ENCODE results near the gene IFT88.

DNA sequence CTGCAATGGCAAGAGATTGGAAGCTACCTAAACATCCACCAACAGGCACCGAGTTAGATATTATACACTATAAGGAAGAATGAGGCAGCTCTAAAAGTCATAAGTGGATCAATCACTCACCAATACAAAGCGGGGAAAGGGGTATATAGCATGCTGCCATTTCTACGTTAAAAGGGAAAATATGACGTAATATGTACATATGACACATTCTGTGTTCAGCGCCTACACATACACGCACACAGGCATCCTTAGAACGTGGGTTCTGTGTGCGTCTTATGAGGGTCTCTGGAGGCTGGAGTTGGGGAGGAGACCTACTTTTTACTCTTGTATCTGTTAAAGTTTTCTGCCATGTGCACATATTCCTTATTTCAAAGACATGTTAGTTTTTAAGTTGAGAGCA is 142.4 kb downstream of the IFT88 start:
- TF ChIP-seq, protein P1, sequence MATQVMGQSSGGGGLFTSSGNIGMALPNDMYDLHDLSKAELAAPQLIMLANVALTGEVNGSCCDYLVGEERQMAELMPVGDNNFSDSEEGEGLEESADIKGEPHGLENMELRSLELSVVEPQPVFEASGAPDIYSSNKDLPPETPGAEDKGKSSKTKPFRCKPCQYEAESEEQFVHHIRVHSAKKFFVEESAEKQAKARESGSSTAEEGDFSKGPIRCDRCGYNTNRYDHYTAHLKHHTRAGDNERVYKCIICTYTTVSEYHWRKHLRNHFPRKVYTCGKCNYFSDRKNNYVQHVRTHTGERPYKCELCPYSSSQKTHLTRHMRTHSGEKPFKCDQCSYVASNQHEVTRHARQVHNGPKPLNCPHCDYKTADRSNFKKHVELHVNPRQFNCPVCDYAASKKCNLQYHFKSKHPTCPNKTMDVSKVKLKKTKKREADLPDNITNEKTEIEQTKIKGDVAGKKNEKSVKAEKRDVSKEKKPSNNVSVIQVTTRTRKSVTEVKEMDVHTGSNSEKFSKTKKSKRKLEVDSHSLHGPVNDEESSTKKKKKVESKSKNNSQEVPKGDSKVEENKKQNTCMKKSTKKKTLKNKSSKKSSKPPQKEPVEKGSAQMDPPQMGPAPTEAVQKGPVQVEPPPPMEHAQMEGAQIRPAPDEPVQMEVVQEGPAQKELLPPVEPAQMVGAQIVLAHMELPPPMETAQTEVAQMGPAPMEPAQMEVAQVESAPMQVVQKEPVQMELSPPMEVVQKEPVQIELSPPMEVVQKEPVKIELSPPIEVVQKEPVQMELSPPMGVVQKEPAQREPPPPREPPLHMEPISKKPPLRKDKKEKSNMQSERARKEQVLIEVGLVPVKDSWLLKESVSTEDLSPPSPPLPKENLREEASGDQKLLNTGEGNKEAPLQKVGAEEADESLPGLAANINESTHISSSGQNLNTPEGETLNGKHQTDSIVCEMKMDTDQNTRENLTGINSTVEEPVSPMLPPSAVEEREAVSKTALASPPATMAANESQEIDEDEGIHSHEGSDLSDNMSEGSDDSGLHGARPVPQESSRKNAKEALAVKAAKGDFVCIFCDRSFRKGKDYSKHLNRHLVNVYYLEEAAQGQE (IDR thresholded peaks at IDR 0.05; ENCODE audit: insufficient read depth in 1 of 2, low read depth in 2 of 2, low read length in 1 of 2), result no peak
- no peak for TF ChIP-seq POLR2AphosphoS5 (IDR thresholded peaks at IDR 0.05; ENCODE audit: low read depth, low read length)
- TF ChIP-seq CTCF (IDR thresholded peaks at IDR 0.05), result no peak
- TF ChIP-seq TCF7L2 (IDR thresholded peaks at IDR 0.05; ENCODE audit: low read depth, low read length), result no peak
- TF ChIP-seq SIN3A (IDR thresholded peaks at IDR 0.05; ENCODE audit: borderline replicate concordance, insufficient read depth, low read depth, low read length), result no peak

Data from Panc1 (cell line).